Activated effector memory CD4-positive, alpha-beta T cell treated with anti-CD3 and anti-CD28 coated beads, Interleukin-2, amount 50 U/mL, for 16 hours (primary cell): ENCODE measurements around the gene GUCY2F.

Experiments used
- DNase-seq: peaks from one replicate; pipeline ENCODE4 v3.0.0-alpha.2; 2020

Gene GUCY2F

GRCh38 chrX:109327251-109327650, 154.6 kb downstream of the GUCY2F start:
- no peak for DNase-seq
